B cell (primary cell): ENCODE data around the gene UBL4A.

ENCODE experiments used
- CTCF ChIP-seq: fragments of 200-600 bp; IDR thresholded peaks from one replicate; pipeline ENCODE4 v1.8.0; 2022; ENCODE audit warnings: antibody characterized with exemption, mild to moderate bottlenecking
- EZH2 ChIP-seq: IDR thresholded peaks from 2 replicates; pipeline ENCODE4 v1.6.1; 2012; ENCODE audit warnings: borderline replicate concordance, low read depth, mild to moderate bottlenecking, moderate library complexity, low read length; ENCODE audit not compliant: insufficient read depth, poor library complexity, severe bottlenecking

- TF ChIP-seq CTCF: no peak
- TF ChIP-seq EZH2: no peak
These were observed 28.9 kb upstream of the UBL4A start for GRCh38 chrX:154515090-154515965.
